Measurements from ENCODE around the gene CACTIN.

GRCh38 chr19:3667037-3667638 is 40.5 kb upstream of the CACTIN start:
- TF ChIP-seq CTCF (conservative IDR thresholded peaks at IDR 0.05; ENCODE audit: low read depth, low read length) (no peak), EZH2 (IDR thresholded peaks at IDR 0.05; ENCODE audit: borderline replicate concordance, low read depth, low read length, poor library complexity, severe bottlenecking) (no peak)

Measured in A673 (cell line).